Fibroblast of skin of right biceps (primary cell): ENCODE results near the gene SETX.

Experiments
- DNase-seq: peaks from one replicate; pipeline ENCODE4 v3.0.0-alpha.2; 2013

The SETX gene

GRCh38 chr9:132351404-132352045 lies 3.3 kb downstream of the SETX start:
- DNase-seq, result no peak

DNA sequence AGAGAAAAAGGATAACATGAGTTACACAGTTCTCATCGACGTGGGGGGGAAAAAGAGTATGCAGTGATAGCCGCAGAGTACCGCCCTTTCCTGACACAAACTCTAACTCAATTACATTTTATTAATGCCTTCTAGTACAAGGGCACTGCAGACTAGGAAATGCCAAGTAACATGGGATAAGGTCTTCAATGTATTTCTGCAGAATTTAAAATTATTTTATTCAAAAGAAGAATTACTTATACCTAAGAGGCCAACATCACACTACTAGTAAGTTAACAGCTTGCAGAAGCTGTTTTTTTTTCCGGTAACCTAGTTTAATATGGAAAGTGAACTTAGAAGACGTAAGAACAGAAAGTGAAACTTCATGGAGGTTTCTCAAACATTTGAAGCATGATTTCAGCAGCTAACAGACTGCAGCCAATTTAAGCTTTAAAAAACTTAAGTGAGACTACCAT lies 3.9 kb downstream of the SETX start:
- DNase-seq, result no peak

DNA sequence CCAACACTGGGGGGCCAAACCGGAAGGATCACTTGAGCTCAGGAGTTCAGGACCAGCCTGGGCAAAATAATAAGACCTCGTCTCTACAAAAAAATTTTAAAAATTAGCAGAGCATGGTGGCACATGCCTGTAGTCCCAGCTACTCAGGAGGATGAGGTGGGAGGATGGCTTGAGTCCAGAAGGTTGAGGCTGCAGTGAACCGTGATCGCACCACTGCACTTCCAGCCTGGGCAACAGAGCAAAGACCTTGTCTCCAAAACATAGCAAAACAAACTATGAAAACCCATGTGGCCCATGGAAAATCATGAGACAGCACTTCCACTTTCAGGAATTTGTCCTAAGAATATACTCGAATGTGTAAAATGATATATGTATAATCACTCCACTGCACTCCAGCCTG lies 6.1 kb downstream of the SETX start:
- no peak for DNase-seq

DNA sequence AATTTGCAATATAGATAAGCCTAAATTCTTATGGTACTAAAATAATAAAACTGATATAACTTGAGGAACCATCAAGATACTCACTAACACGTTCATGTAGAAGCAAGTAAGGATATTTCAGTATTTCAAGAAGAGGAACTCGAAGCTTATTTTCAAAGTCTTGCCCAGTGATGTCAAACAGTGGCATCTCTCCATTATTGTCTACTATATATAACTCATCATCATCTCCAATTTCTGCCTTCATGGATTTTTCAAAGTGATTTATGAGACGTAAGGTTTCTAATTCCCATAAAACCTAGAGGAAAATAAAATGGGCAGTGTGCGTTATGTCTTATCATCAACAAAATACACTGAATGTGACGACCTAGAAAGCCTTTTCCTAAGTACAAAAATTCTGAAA lies 8.6 kb downstream of the SETX start:
- DNase-seq, result no peak

GRCh38 chr9:132341177-132341840 lies 13.5 kb downstream of the SETX start:
- no peak for DNase-seq

GRCh38 chr9:132334364-132334763 lies 20.4 kb downstream of the SETX start:
- DNase-seq, result no peak

GRCh38 chr9:132333556-132333955 lies 21.2 kb downstream of the SETX start:
- no peak for DNase-seq

DNA sequence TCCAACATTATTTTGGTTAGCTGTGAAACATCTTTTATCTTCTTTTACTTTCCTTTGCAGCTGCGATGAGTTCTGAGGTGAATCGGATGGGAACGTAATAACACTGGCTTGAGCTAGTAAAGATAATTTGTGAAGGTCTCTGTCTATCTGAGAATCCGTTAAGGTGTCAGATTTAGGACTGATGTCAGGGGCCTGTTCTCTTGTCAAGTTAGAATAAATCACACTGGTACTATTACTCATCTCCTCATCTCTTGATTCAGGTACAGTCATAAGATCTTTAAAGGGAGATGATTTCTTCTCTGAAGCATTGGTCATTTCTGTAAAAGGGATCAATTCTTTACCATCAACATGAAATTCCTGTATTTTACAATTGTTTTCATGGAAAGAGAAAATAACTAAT lies 26.2 kb downstream of the SETX start:
- no peak for DNase-seq

DNA sequence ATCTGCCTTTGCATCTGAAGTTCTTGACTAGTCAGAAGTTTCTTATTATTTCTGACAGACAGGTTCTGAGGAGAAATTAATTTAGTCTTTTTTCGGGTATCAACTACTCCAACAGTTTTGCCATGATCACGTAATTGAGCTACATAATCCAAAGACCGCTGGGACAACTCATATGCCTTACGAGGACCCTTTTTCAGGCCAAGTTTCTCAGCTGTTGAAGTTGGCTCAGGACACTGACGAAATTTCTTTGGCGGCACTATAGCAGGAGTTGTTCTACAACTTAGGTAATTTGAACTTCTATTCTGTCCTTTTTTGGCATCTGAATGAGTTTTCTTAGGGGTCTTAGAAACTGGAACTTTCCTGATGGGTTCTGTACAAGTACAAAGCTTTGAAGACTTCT lies 27.2 kb downstream of the SETX start:
- no peak for DNase-seq

DNA sequence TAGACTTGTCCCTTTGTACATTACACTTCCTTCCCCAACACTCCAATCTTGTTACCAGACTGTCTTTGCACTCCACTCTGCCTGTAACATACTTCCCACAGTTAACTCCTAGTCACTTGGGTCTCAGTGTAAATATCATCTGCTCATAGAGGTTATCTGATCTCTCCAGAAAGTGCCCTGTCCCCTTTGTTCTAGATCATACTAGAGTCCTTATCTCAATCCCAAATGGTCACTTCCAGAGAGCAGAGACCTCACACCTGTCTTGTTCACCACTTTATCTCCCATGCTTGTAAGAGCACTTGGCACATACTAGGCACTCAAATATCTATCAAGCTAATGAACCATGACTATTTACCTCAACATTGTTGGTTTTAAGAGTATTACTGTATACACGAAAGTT lies 30.4 kb downstream of the SETX start:
- DNase-seq, result no peak

GRCh38 chr9:132319421-132320110 lies 35.2 kb downstream of the SETX start:
- DNase-seq, result peak; percentile 10

- no peak for DNase-seq
Measured at GRCh38 chr9:132312873-132313272, 41.9 kb downstream of the SETX start.

GRCh38 chr9:132312426-132312825 lies 42.4 kb downstream of the SETX start:
- no peak for DNase-seq

- DNase-seq, result no peak
Measured at GRCh38 chr9:132311978-132312377, 42.8 kb downstream of the SETX start.

GRCh38 chr9:132309056-132309455 lies 45.7 kb downstream of the SETX start:
- no peak for DNase-seq

DNA sequence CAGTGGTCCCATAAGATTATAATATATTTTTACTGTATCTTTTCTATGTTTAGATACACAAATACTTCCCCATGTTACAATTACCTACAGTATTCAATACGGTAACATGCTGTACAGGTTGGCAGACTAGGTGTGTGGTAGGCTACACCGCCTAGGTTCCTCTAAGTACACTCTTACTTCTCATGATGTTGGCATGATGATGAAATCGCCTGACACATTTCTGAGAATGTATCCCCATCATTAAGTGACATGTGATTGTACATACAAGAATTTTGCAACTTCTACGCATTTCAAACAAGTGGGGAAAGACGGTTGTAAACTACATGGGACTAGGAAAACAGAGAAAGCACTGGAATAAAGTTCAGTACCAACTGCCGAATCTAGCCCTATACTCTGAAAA lies 53.3 kb downstream of the SETX start:
- DNase-seq, result peak; percentile 5

GRCh38 chr9:132299221-132299620 lies 55.6 kb downstream of the SETX start:
- no peak for DNase-seq

DNA sequence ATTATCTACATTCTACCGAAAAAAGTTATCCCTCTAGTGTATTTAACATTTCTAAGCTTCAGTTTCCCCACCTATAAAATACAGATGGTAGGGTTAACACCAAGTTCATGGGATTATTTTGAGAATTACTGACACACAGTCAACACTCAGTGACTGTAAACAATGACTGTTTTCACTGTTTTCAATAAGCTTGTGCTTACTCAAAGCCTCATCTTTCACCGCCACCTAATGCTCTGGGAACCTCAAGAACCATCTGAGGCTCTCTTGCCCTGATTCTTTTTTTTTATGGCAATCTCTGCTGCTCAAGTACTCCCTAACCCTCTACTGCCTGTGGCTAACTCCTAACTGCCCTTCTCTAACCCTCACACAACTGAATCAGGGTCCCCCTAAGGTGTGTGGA lies 59.6 kb downstream of the SETX start:
- no peak for DNase-seq

DNA sequence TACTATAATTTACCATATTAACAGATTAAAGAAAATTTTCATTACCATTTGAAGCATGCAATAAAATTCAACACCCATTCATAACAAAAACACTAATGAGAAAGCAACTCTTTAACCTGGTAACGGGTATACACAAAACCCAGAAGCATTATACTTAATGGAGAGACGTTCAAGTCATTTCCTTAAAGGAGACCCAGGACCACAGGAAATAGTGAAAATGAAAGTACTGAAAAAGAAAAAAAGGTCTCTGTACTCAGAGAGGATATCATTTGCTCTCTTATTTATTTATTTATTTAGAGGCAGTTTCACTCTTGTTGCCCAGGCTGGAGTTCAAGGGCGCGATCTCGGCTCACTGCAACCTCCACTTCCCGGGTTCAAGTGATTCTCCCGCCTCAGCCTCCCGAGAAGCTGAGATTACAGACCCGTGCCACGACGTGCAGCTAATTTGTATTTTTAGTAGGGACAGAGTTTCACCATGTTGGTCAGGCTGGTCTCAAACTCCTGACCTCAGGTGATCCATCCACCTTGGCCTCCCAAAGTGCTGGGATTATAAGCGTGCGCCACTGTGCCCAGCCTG lies 61.6 kb downstream of the SETX start:
- no peak for DNase-seq

GRCh38 chr9:132288966-132289365 lies 65.8 kb downstream of the SETX start:
- no peak for DNase-seq

- peak; percentile 61 for DNase-seq
Measured at GRCh38 chr9:132288361-132288760, 66.4 kb downstream of the SETX start.

DNA sequence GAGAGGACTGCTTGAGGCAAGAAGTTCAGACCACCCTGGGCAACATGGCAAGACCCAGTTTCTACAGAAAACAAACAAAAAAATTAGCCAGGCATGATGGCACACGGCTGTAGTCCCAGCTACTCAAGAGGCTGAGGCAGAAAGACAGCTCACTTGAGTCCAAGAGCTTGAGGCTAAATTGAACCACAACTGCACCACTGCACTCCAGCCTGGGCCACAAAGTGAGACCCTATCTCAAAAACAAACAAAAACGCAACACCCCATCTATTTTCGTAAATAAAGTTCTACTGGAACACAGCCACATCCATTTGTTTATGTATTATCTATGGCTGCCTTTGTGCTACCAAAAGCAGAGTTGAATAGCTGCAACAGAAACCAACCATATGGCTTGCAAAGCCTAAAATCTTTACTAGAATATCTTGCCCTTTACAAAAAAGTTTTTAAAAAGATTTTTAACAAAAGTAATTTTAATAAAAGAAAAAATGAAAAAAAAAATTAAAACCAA lies 67.5 kb downstream of the SETX start:
- DNase-seq, result no peak

GRCh38 chr9:132283863-132284262 lies 70.9 kb downstream of the SETX start:
- DNase-seq, result peak; percentile 63

DNA sequence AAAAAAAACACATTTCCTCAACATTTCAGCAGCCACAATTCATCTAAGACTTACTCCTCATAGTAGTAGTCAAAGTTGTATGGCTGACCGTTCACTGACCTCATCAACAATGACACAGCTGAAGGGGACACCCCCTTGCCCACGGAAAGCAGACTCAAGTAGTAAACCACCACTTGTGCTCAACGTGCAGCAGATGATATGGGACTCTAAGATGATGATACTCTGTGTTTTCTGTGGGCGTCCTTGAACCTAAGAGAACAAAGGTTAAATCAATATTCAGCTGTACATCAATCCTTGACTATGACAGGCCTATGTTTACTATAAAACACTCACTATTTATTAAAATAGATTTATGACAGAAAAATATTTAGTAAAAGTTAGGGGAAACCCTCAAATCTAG lies 71.6 kb downstream of the SETX start:
- no peak for DNase-seq
